ENCODE results near the gene BEND5. TPM values are rescaled to one million over a fixed set of nuclear protein-coding genes. Genes with fewer than 3 reads are reported as not detected.

The BEND5 gene
- total and polyA plus RNA-seq, 9 donors = 8.2 to 28.5 (median 17.3) TPM

DNA sequence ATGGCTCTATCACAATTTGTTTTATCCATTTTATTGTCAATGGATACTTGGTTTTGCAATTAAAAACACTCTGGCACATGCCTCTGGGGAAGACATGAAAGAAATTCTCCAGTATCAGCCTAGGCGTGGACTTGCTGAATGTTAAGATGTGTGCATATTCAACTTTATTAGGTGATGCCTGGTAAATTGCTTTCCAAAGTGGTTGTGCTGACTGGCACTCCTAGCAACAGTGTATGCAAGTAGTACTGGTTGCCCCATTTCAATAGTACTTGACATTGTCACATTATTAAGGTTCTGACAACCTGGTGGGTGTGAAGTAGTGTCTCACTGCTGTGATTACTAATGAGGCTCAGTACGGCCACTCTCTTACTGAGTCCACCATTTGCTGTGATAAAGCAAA lies 48.1 kb downstream of the BEND5 start:
- intact Hi-C loops (cut with DNase I) = no loop called here
- WGBS, 3 donors = 96 to 97% (median 96%) methylated on average over 2 of the region's 2 CpGs
- H3K9me3 ChIP-seq = no peaks in the 10 kb centered on the region
- no peak for DNase-seq
- no peaks in the 10 kb centered on the region for H3K4me1 ChIP-seq (ENCODE audit: insufficient read depth)
- no peaks in the 10 kb centered on the region for H3K27me3 ChIP-seq
- no peak overlapping the region for H3K27ac ChIP-seq
- no peak overlapping the region for H3K4me3 ChIP-seq
- TF ChIP-seq, protein P1, sequence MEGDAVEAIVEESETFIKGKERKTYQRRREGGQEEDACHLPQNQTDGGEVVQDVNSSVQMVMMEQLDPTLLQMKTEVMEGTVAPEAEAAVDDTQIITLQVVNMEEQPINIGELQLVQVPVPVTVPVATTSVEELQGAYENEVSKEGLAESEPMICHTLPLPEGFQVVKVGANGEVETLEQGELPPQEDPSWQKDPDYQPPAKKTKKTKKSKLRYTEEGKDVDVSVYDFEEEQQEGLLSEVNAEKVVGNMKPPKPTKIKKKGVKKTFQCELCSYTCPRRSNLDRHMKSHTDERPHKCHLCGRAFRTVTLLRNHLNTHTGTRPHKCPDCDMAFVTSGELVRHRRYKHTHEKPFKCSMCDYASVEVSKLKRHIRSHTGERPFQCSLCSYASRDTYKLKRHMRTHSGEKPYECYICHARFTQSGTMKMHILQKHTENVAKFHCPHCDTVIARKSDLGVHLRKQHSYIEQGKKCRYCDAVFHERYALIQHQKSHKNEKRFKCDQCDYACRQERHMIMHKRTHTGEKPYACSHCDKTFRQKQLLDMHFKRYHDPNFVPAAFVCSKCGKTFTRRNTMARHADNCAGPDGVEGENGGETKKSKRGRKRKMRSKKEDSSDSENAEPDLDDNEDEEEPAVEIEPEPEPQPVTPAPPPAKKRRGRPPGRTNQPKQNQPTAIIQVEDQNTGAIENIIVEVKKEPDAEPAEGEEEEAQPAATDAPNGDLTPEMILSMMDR (IDR thresholded peaks at IDR 0.05) = no peak
- TF ChIP-seq POLR2A (IDR thresholded peaks at IDR 0.05) = no peak
- no peaks in the 10 kb centered on the region for H3K36me3 ChIP-seq

DNA sequence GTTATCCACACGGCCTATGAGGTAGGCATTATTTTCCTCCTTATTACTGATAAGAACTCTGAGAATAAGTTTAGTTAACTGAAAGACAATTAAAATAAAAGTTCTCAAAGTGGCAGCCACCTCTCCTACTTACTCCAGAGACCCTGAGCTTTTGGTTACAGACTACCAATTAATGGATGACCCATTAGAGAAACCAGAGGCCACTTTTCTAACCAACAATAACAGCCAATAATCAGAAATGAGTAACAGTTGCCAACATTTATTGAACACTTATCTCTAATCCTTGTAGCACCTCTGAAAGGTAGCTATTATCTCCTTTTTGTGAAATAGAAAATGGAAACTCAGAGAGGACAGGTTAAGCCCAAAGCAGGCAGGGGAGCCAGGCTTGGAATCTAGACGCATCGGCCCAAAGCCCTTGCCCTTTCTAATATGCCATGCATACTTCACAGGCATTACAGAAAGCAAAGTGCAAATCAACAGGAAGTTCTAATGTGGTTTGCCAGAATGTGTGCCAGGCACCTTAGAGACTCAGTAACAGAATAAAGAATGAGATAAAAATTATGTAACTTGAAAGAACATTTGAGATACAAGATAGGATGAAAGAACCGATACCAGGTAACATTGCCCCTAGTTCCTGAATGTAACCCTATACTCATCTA lies 50.0 kb downstream of the BEND5 start:
- no peak for DNase-seq
- 88 to 92% (median 91%) methylated on average over 4 of the region's 4 CpGs for WGBS, 3 donors
- no peak for TF ChIP-seq EP300 (IDR thresholded peaks at IDR 0.05)
- TF ChIP-seq POLR2A (IDR thresholded peaks at IDR 0.05) = no peak
- TF ChIP-seq, protein P1 (IDR thresholded peaks at IDR 0.05) = no peak
- Histone ChIP-seq H3K27ac (no peak overlapping the region), H3K36me3 (no peaks in the 10 kb centered on the region), H3K27me3 (no peaks in the 10 kb centered on the region), H3K4me1 (ENCODE audit: insufficient read depth) (no peaks in the 10 kb centered on the region), H3K4me3 (no peak overlapping the region), H3K9me3 (no peaks in the 10 kb centered on the region)
- intact Hi-C loops (cut with DNase I) = no loop called here

DNA sequence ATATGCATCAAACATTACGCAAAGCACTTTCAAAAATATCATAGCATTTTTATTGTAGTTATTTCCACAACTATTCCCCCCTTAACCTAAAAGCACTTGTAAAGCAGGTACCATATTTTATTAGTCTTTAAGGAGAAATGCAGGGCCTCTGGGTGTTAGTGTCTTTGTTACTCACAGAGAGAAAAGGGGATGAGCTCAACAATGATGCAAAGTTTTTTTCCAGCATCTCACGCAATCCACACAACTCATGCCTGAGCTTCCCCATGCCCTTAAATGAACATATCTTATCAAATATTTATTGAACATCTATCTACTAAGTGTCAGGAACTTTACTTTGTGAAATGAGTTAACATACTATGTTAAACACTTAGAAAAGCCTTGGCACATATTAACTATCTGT lies 50.6 kb downstream of the BEND5 start:
- DNase-seq = no peak
- Histone ChIP-seq H3K4me3 (no peak overlapping the region), H3K36me3 (no peaks in the 10 kb centered on the region), H3K9me3 (no peaks in the 10 kb centered on the region), H3K27me3 (no peaks in the 10 kb centered on the region), H3K27ac (no peak overlapping the region), H3K4me1 (ENCODE audit: insufficient read depth) (no peaks in the 10 kb centered on the region)
- intact Hi-C loops (cut with DNase I) = no loop called here
- TF ChIP-seq POLR2A (IDR thresholded peaks at IDR 0.05) = no peak
- WGBS, 3 donors = 95 to 99% (median 96%) methylated on average over 2 of the region's 2 CpGs

DNA sequence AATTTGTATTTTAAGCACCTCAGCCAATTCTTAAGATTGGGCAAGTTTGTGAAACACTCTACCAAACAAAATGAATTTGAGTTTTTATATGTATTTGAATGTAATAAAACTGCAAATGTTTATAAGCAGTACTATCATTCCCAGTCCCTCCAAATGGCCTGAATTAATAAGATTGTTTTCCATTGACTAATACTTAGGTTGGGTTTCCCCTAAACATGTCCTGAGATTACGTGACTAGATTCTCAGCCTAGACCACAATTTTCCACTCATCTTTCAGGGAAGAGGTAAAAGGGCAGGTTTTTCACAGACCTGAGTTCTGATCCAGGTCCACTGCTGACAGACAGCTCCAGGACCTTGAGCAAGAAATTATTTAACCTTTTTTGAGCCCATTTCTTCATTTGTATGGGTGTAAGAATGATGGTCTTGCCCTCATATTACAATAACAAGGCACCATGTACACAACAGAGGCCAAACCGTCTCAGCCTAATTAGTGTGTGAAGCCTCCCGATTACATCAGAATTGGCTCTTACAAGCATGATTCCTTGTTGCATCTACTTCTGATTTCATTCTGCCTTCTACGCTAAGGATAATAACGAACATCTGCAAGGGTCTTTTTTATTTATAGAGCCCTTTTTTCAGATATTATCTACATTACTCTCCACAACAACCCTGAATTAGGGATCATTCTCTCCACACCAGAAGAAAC lies 51.2 kb downstream of the BEND5 start:
- 59 to 72% (median 67%) methylated on average over 5 of the region's 5 CpGs for WGBS, 3 donors
- H3K27me3 ChIP-seq = no peaks in the 10 kb centered on the region
- H3K27ac ChIP-seq = no peak overlapping the region
- H3K4me3 ChIP-seq = no peak overlapping the region
- H3K36me3 ChIP-seq = no peaks in the 10 kb centered on the region
- no peak for DNase-seq
- no peaks in the 10 kb centered on the region for H3K9me3 ChIP-seq
- TF ChIP-seq POLR2A (IDR thresholded peaks at IDR 0.05) = no peak
- TF ChIP-seq, protein P1 (IDR thresholded peaks at IDR 0.05) = no peak
- TF ChIP-seq EP300 (IDR thresholded peaks at IDR 0.05) = no peak
- H3K4me1 ChIP-seq (ENCODE audit: insufficient read depth) = no peaks in the 10 kb centered on the region
- intact Hi-C loops (cut with DNase I) = no loop called here

DNA sequence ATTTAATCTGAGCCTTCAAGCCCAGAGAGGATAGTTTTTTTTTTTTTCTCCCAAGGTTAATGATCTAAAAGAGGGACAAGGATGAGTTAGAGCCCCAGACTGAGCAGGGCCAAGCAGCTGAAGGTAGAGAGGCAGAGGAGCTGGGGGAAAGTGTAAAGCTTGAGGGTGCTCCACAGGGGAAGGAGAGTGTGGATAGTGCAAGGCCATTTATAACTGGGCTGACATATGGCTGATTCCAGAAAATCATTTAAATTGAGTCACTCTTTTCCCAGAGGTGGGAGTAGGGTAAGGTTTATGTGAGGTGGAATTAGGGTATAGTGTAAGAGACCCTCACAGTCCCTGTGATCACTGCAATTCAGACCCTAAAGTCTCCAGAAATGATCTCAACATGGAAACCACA lies 55.8 kb downstream of the BEND5 start:
- no peak for DNase-seq
- Histone ChIP-seq H3K9me3 (no peaks in the 10 kb centered on the region), H3K27me3 (no peaks in the 10 kb centered on the region), H3K27ac (no peak overlapping the region), H3K4me3 (no peak overlapping the region), H3K36me3 (no peaks in the 10 kb centered on the region), H3K4me1 (ENCODE audit: insufficient read depth) (no peaks in the 10 kb centered on the region)
- intact Hi-C loops (cut with DNase I) = no loop called here
- TF ChIP-seq POLR2A (IDR thresholded peaks at IDR 0.05) (no peak), EP300 (IDR thresholded peaks at IDR 0.05) (no peak)
- TF ChIP-seq, protein P1 (IDR thresholded peaks at IDR 0.05) = no peak

Measured in ovary (tissue), 9 donors.